ENCODE data around the gene TPD52L2.
"Not testable (repeated sequence)": the region's sequence is repeated elsewhere in the genome, so short reads cannot be mapped to it uniquely, and the experiment has no call there.

Gene TPD52L2

DNA sequence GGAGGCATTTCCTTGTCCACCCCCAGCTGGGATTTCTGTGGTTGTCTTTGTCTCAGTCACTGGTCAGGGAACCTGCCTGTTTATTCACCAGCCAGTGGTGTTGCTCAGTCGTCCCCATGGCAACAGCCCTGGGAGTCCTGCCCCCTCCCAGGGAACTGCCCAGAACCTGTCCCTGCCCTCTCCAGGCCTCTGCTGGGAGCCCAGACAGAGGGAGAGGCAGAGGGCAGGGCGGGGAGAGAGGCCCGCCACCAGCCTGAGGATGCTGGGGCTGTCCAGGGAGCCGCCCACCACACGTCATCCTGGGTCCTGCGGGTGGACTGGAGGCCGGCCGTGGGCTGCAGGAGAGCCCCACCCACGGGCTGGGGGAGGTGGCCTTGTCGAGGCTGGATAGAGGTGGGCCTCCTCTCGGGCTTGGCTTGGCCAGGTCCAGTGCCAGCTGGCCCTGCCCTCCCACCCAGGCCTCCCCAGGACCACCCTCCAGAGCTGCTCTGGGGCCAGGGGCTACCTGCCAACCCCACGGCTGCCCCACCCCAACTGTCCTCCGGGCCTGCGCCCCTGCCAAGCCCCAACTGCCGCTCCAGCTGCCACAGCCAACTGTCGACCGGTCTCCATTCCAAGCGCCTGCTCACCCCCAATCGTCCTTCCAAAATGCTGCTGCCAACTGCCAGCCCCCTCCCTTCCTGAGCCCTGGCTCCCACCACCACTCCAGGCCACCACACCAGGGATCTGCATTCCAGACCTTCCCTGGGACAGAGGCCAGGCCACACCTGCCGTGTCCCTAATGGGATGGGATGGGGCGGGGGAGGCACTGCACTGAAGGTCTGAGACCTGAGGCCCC, 29.8 kb upstream of the TPD52L2 start:
- no peak for DNase-seq (ENCODE audit: low read depth in 2 of 2)

DNA sequence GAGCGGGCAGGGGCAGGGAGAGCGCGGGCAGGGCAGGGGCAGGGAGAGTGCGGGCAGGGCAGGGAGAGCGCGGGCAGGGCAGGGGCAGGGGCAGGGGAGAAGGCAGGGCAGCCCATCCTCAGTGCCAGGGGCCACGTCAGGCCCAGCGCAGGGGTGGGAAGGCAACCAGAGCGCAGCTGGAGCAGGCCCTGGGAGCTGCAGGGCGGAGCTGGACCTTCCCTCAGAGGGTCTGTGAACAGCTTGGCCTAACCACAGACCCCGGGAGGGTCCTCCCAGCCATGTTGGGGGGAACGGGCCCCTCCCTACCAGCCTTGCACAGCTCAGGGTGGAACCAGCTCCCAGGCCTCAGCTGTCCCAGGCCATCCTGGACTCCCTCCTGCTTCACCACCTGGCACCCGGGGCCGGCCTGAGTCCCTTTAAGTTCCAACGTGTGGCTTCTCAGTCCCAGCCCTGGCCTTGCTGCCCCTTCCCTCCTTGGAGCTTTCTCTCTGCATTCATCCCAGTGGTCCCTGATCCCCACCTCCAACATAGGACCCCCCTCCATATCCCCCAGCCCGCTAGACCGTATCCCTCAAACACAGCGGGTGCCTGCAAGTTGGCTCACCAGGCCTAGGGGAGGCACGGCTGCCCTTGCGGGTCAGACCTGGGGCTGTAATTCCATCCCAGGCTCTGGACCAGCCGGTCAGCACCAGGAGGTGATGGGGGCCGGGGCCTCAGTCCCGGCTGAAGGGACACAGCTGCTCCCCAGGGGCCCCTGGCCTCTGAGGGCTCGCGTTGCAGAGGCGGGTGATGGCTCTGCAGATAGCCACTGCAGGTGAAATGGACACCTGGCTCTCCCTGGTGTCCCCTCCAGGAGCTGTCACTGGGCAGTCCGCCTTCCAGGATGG, 28.4 kb upstream of the TPD52L2 start:
- no peak for DNase-seq (ENCODE audit: low read depth in 2 of 2)

DNA sequence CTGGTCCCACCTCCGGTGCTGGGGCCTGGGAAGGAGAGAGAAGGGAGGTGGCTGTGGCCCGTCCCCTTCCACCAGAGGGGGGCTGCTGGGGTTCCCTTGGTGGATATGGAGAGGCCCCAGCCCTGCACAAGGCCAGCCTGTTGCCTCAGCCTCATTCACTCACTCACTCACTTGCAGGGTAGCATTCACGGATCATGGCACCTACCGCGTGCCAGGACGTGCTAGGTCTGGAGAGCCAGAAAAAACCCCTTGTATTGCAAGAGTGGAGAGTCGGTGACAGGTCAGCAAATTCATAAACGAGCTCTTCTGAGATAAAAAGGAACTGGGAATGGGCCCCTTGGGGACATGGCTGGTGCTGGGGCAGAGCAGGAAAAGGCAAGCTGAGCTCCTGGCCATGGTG, 27.6 kb upstream of the TPD52L2 start:
- DNase-seq (ENCODE audit: low read depth in 2 of 2): no peak

DNA sequence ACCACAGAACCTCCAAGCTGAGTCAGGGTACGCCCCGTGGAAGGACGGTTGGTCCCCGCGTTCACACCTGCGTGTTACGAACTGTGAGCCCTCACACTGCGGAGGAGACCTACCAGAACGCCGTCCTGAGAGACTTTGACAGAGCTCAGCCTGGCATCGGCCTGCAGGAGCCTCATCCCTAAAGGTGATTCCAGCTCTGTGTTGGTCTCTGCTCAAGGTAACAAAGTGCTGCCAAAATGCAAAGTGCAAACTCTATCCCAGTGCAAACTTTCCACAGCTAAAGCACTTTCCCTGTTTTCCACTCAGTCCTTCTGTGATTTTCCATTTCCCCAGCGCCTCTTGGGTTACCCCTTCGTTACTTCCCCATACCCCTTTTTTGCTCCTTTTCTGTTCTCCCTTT, 25.4 kb upstream of the TPD52L2 start:
- DNase-seq (ENCODE audit: low read depth in 2 of 2): no peak

DNA sequence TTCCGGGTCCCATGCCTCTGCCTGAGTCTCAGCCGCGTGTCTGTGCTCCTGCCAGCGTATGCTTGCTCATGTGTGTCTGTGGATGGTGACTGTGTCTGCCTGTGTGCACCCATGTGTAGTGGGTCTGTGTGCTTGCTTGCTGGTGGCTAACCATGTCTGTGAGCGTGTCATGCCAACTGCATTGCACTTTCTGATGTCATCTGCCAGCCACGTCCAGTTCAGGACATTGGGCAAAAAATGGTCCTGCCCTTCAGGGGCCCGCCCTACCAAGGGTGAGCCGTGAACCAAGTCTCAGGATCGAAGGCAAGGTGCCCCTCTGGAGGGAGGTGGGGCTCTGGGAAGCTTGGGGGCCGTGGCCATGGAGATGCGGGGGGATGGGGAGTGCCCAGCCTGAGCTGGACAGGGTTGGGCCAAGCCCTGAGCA, 24.7 kb upstream of the TPD52L2 start:
- no peak for DNase-seq (ENCODE audit: low read depth in 2 of 2)

DNA sequence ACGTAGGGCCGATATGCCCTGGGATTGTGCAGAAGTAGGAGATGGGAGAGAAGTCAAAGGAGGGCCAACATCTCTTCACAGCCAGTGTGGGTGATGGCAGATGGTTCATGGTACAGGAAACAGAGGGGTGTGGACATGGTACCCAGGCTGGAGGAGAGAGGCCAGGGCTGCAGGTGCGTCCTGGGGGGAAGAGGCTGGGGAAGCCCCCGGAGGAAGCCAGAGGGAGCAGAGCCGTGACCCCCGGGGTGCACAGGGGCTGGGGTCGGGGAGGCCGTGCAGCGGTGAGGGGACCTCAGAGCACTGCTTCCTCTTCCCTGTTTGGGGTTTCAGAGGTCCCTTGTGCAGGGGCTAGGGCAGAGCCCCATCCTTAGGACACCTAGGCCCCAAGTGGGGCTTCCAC, 22.8 kb upstream of the TPD52L2 start:
- DNase-seq (ENCODE audit: low read depth in 2 of 2): no peak

DNA sequence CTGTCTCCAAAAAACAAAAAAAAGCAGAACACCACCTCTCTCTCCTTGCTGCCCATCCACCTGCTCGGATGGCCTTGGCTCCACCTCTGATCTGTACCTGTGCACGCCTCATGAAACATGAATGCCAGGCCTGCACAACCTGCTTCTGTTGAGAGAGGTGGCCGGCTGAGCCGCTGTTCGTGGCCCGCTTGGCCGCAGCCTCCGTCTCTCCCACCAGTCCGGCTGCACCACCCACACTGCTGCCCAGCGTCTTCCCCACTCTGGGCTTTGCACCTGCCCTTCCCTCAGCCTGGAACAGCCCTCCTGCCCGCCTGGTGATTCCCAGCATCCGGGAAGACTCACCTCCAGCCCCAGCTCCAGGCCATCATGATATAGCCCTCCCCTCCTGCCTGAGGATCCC, 21.8 kb upstream of the TPD52L2 start:
- DNase-seq (ENCODE audit: low read depth in 2 of 2): no peak

DNA sequence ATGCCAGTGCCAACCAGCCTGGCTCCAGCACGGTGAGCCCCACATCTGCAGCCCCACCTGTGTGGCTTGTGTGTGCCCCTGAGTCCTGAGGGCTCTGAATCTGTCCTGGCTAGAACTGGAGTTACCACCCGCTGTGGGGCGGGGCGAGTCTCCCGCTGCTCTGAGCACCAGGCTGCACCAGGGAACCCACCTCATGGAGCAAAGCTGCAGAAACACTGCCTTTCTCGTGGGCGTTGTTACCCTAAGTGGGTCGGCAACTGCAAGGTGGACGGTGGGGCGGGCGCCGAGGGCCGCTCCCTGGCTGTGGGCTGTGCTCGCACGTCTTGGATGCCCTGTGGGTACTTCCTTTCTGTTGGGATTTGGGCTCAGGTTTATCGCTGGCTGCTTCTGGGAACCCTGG, 21.3 kb upstream of the TPD52L2 start:
- DNase-seq (ENCODE audit: low read depth in 2 of 2): no peak

DNA sequence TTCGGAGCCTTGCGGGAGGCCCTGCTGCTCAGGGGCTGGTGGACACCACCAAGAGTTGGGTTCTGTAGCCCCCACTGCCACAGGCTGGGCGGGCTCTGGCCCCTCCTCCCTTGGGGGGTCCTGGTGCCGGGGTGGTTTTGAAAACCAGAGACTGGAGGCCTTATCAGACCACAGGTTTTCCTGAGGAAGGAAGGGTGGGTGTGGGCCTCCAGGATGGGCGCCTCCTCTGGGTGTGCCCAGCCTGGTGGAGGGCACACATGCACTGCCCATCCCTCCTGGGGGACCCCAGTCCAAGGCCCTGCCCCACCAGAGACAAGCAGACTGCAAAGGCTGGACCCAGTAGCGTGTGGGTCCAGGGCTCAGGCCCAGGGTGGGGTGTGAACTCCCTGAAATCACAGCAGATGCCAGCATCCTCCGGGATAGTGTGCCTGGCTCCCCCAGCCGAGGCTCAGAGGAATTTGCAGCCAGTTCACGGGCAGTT, 20.5 kb upstream of the TPD52L2 start:
- no peak for DNase-seq (ENCODE audit: low read depth in 2 of 2)

DNA sequence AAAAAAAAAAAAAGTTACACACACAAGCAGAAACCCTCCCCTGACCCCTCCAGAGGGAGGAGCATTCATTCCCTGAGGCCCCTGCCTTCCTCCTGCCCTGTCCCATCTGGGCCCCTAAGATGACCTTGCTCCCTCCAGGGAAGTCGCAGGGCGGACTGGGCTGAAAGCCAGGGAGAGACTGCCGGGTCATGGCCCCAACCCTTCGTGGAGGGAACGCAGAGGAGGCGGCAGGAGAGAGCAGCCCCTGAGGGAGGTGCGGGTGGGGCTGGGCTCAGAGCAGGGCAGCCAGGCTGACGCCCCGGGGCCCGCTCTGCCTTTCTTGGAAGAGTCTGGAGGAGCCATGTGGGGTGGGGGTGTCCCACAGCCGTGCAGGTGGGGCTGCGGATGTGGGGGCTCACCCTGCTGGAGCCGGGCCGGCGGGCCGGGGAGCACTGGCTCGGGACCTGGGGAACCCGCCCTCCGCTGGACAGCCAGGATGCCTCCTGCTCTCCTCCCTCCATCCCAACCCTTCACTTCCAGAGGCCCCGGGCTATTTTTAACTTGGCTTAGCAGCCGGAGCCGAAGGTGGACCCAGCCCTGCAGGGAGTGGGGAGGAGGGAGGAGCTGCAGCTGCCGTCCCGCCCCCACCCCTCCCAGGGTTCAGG, 18.8 kb upstream of the TPD52L2 start:
- DNase-seq (ENCODE audit: low read depth in 2 of 2): no peak

DNA sequence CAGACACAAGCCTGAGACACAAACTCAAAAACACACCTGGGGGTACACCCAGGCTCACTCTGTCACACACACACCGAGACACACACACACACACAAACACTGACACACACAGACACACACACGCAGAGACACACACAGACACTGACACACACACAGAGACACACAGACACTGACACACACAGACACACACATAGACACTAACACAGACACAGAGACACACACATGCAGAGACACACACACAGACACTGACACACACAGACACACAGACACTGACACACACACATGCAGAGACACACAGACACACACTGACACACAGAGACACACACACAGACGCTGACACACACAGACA, 18.2 kb upstream of the TPD52L2 start:
- DNase-seq (ENCODE audit: low read depth in 2 of 2): no peak

DNA sequence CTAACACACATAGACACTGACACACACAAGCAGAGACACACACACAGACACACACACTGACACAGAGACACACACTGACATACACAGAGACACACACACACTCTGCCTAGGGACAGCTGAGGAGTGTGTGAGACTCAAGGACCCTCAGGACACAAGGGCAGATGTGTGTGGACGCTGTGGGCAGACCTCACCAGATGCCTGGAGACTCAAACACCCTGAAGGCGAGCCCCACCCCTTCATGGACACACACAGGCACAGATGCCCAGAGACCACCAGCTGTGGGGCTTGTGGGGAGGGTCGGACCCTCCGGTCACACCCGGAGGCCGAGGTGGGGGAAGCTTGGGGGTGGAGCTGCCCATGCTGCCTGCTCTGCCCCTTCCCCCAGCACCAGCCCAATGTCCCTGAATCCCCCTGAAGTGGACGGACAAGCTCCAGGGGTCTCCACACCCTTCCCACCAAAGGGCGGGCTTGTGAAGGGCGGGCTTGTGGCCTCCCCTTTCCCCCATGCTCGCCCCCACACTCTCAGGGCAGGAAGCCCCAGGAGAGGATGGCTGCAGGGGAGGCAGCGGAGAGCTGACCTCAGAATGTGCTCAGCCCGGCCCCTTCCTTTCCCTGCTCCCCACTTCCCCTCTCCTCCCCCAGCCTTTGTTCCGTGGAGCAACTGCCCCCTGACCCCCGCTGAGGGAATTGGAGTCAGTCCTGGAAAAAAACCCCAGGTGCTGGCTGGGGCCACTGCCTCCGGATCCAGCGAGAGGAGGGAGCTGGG, 17.6 kb upstream of the TPD52L2 start:
- DNase-seq (ENCODE audit: low read depth in 2 of 2): no peak

DNA sequence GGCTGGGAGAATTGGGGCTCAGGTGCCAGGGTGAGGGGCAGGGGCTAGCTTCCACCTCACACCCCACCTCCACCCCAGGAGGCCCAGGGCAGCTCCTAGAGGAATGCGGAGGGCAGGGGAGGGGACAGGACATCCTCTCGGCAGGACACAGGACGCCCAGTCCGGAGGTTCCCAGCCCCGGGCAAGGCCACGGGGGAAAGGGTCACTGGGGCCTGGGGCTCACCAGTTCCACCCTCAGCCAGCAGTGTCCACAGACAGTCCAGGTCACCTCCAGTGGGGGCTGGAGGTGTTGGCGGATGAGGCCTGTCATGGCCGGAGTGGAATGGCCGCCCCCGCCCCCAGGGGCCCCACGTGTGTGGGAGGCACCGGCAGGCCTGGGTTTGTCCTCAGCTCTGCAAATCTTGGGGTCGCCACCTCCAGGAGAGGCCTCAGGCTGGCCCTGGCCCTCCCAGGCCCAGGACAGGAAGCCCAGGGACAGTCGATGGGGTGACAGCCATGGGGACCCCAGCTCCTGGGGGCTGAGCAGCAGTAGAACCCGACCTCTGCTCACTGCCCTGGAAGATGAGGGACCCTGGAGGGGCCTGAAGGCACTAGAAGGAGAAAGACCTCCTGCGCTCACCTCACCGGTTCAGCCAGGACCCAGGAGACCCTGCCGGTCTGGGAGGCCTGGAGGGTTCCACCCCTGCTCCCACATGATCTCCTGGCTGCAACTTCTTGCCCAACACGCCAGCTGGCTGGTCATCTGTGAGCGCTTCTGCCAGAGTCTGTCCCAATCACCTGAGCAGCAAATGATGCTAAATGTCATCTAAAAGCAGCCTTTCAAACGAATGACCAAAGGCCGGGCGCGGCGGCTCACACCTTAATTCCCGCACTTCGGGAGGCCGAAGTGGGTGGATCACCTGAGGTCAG, 16.8 kb upstream of the TPD52L2 start:
- no peak for DNase-seq (ENCODE audit: low read depth in 2 of 2)

DNA sequence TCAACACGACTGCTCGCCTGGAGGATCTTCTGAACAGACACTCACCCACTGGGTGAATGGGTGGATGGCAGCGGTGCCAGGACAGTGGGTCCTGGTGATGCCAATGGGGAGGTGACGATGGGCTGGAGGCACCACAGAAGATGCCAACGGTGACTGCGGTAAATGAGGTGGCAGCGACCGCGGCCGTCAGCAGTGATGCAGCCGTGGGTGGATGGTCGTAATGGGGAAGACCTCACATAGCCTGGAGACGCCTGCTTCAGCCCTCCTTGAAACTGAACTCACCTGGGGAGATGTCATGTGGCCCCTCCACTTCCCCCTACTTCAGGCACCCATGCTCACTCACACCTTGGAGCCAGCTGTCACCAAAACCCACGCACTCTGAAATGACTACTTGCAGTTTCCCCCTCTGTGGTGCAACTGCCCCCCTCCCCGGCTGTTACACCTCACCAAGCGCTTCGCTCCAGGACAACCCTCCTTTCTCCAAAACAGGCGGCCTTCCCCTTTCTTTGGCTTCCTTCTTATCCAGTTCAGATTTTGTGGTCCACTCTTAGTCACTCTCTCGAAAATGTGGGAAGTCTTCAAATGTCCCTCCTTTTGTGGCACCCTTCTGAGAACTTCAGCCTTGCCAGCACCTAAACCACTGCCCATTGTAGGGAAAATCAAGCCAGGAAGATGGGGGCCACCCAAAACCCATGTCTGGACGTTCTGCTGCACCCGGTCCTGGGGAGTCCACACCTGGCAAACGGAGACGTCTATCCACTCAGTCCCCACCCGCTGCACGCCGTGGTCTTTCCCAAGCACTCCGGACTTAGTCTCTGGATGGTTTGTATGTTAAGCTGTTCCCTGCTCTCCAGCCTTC, 14.2 kb upstream of the TPD52L2 start:
- DNase-seq (ENCODE audit: low read depth in 2 of 2): no peak

DNA sequence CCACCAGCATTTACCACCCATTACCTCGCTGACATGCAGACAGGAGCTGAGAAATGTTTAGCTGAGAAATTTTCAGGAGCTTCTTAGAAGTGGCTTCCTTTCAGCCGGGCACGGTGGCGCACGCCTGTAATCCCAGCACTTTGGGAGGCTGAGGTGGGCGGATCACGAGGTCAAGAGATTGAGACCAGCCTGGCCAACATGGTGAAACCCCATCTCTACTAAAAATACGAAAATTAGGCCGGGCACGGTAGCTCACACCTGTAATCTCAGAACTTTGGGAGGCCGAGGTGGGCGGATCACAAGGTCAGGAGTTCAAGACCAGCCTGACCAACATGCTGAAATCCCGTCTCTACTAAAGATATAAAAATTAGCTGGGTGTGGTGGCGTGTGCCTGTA, 13.5 kb upstream of the TPD52L2 start:
- DNase-seq (ENCODE audit: low read depth in 2 of 2): not testable (repeated sequence)

DNA sequence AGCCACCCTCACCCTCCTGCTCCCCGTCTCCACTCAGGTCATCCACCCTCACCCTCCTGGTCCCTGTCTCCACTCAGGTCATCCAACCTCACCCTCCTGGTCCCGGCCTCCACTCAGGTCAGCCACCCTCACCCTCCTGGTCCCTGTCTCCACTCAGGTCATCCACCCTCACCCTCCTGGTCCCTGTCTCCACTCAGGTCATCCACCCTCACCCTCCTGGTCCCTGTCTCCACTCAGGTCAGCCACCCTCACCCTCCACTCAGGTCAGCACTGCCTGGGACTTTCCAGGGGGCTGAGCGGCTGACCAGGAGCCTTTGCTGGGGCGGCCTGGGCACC, 11.4 kb upstream of the TPD52L2 start:
- DNase-seq (ENCODE audit: low read depth in 2 of 2): not testable (repeated sequence)

DNA sequence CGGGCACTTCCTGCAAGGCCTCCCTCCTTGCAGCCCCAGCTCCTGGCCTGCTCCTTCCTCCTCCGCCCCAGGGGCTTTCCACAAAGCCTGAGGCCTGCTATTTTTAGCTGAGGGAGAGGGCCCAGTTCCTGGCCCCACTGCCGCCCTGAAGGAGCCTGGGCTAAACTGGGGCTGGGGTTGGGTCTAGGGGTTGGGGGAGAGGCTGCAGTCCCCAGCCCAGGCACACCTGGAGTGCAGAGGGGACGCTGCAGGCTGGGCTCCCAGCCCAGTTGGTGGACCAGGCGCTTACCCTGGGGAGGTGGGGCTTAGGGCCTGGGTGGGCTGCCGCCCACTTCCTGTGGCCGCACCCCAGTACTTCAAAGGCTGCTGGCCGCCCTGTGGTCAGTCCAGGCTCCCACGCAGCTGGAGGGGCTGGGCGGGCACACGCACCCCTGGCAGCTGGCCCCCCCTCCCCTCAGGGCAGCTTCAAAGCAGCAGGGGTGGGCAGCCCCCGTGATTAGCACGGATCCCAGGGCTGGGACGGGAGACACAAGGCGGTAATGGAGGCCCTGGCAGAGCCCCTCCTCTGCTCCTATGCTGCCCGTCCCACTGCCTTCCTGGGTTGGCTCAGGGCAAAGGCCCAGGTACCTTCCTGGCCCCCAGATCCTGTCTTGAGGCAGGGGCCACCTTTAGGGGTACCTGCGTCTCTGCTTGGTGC, 10.9 kb upstream of the TPD52L2 start:
- DNase-seq (ENCODE audit: low read depth in 2 of 2): no peak

DNA sequence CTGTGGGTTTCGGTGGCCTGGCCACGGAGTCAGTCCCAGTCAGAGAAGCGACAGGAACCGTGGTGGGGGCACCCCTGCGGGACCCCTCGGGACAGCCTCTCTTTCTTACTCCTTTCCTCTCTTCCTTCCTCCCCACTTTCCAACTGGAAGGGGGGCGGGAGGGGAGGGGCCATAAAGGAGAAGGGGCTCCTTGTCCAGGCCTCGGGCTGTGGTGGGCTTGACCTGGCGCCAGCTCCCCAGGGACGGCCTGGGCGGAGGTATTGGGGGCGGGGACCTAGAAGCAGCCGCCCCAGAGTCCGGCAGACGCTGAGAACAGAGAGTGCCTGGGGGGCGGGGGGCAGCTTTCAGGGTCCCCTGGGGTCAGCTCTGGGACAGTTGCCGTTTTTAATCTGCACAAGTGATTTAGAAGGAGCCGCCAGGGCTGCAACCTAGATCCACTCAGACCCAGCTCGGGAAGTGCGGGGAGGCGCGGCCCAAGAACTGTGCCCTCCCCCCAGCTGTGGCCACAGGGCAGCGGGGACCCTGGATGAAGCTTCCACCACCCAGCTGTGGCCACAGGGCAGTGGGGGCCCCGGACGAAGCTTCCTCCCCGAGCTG, 10.2 kb upstream of the TPD52L2 start:
- DNase-seq (ENCODE audit: low read depth in 2 of 2): no peak
